A673 (cell line): Measurements from ENCODE around the gene LGMN.

Source experiments
- EZH2 ChIP-seq: fragments of 200-600 bp; sonication (generic); IDR thresholded peaks from 2 replicates; pipeline ENCODE4 v1.6.1; 2017; ENCODE audit warnings: borderline replicate concordance, low read depth, mild to moderate bottlenecking, mixed read lengths, antibody characterized with exemption, low read length; ENCODE audit not compliant: poor library complexity, severe bottlenecking
- TF ChIP-seq, protein P1 (sequence below): fragments of 300-800, 200-600 bp; sonication (generic); conservative IDR thresholded peaks from 2 replicates; pipeline ENCODE4 v1.5.1; 2017; ENCODE audit warnings: low read depth, mild to moderate bottlenecking, antibody characterized with exemption, low read length, moderate library complexity, mixed read lengths

- TF ChIP-seq, protein P1, sequence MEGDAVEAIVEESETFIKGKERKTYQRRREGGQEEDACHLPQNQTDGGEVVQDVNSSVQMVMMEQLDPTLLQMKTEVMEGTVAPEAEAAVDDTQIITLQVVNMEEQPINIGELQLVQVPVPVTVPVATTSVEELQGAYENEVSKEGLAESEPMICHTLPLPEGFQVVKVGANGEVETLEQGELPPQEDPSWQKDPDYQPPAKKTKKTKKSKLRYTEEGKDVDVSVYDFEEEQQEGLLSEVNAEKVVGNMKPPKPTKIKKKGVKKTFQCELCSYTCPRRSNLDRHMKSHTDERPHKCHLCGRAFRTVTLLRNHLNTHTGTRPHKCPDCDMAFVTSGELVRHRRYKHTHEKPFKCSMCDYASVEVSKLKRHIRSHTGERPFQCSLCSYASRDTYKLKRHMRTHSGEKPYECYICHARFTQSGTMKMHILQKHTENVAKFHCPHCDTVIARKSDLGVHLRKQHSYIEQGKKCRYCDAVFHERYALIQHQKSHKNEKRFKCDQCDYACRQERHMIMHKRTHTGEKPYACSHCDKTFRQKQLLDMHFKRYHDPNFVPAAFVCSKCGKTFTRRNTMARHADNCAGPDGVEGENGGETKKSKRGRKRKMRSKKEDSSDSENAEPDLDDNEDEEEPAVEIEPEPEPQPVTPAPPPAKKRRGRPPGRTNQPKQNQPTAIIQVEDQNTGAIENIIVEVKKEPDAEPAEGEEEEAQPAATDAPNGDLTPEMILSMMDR = no peak
- TF ChIP-seq EZH2 = no peak
Observed at GRCh38 chr14:92701826-92702225, 46.6 kb downstream of the LGMN start.
